ENCODE results near the gene CLBA1. TPM values are rescaled to one million over a fixed set of nuclear protein-coding genes. Genes with fewer than 3 reads are reported as not detected.

Gene CLBA1
- total RNA-seq, 4 donors from 2014 or later = 10.1 to 21.0 (median 12.8) TPM

DNA sequence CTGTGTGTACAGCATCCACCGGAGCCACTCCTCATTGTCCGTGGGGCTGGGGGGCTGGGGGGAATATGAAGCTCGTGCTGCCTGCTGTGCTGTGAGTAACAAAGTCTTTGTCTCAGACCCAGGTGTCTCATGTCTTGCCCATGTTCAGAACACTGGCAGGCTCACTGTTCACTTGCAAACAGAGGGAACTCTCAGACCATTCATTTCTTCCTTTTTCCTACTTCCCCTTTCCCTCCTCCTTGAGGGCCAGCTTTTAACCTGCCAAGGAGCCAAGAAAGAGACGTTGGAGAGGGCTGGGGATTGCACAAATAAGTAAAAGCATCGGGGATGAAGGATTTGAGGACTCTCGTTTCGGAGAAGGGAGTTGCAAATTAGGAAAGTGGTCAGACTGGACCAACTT, 58.1 kb downstream of the CLBA1 start:
- Histone ChIP-seq H3K4me3 (no peak overlapping the region), H3K36me3 (no peaks in the 10 kb centered on the region), H3K4me1 (peaks cover 0 to 9% (median 0%) of the 10 kb centered on the region in 4 donors), H3K27me3 (peaks cover 0 to 33% of the 10 kb centered on the region in 2 donors), H3K27ac (no peak overlapping the region), H3K9me3 (no peaks in the 10 kb centered on the region)
- DNase-seq (ENCODE audit: low spot score in 2 of 2) = no peak
- WGBS, 2 donors = 63 to 65% methylated on average over 7 of the region's 7 CpGs
- TF ChIP-seq EP300 (IDR thresholded peaks at IDR 0.05) (no peak), CTCF (IDR thresholded peaks at IDR 0.05) (no peak), POLR2A (IDR thresholded peaks at IDR 0.05) (no peak)

Other genes starting within 250 kb of the CLBA1 start
- 100 to 1,000 TPM; 260 to 422 (median 378) TPM for gene SIVA1, start 232.6 kb upstream of the CLBA1 start, total RNA-seq
- gene AKT1, start 190.0 kb upstream of the CLBA1 start, total RNA-seq = 100 to 1,000 TPM; 130 to 199 (median 144) TPM
- gene ZBTB42, start 184.7 kb upstream of the CLBA1 start, total RNA-seq = 10 to 100 TPM in 1 of 4 donors, 1 to 10 TPM in 3; 5.9 to 12.3 (median 6.7) TPM
- gene CEP170B, start 120.5 kb upstream of the CLBA1 start, total RNA-seq = 10 to 100 TPM; 10.1 to 36.3 (median 13.0) TPM
- 1 to 10 TPM in 1 of 4 donors, not detected in 3; 2.4 TPM for gene PLD4, start 60.9 kb upstream of the CLBA1 start, total RNA-seq
- gene AHNAK2, start 7.4 kb upstream of the CLBA1 start, total RNA-seq = 100 to 1,000 TPM in 3 of 4 donors, 10 to 100 TPM in 1; 31.2 to 152 (median 118) TPM
- gene CDCA4, start 35.3 kb downstream of the CLBA1 start, total RNA-seq = 1 to 10 TPM; 5.7 to 8.5 (median 6.7) TPM
- gene GPR132, start 79.6 kb downstream of the CLBA1 start, total RNA-seq = 1 to 10 TPM; 1.5 to 7.7 (median 5.4) TPM
- gene JAG2, start 183.0 kb downstream of the CLBA1 start, total RNA-seq = 10 to 100 TPM in 3 of 4 donors, 1 to 10 TPM in 1; 7.4 to 13.8 (median 12.8) TPM
- gene NUDT14, start 195.5 kb downstream of the CLBA1 start, total RNA-seq = 1 to 10 TPM in 2 of 4 donors, under 1 TPM in 2; 0.66 to 2.7 (median 1.8) TPM